Astrocyte of the spinal cord (primary cell): ENCODE measurements around the gene RPS10.

ENCODE experiments used
- DNase-seq: peaks from one replicate; pipeline ENCODE4 v3.0.0; 2011; ENCODE audit warnings: low read depth, low spot score
- H3K4me3 ChIP-seq: 2 replicates; pipeline ENCODE4 v1.5.1; 2011; ENCODE audit warnings: low read depth, mild to moderate bottlenecking, low read length, moderate library complexity
- CTCF ChIP-seq: IDR thresholded peaks from 2 replicates; pipeline ENCODE4 v1.5.1; 2012; ENCODE audit warnings: low read depth, mild to moderate bottlenecking, low read length, inconsistent platforms
- in situ Hi-C: cut with HindIII; loops from 2 replicates; pipeline ENCODE4 v1.10.0; 2017; ENCODE audit warnings: low sequenced_read_pairs

RPS10 gene

GRCh38 chr6:34451192-34451591 lies 25.3 kb upstream of the RPS10 start:
- TF ChIP-seq CTCF, result no peak

DNA sequence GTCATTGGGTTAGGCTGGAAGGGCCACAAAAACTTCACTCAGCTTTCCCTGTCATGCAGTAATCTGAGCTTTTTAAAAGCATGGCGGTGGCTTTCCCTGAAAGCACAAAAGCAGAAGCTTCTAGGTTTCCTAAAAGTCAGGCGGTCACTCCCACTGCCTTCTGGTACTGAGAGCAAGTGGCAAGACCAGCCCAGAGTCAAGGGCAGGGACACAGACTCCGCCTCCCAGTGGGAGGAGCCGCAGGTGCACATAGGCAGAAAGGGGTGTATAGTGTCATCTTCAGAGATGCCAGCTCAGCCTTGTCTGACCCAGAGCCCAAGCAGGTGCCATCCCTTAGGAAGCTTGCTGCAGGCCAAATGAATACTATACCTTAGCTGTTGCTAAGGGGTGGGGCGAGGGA lies 22.0 kb upstream of the RPS10 start:
- DNase-seq, result no peak
- no peak for TF ChIP-seq CTCF
- in situ Hi-C loops, result no loop called here
- no peak overlapping the region for H3K4me3 ChIP-seq

More at GRCh38 chr6:34451192-34451591, 25.3 kb upstream of the RPS10 start:
- H3K4me3 ChIP-seq, result no peak overlapping the region
- DNase-seq, result no peak
- in situ Hi-C loops, result no loop called here

- no peak overlapping the region for H3K4me3 ChIP-seq
- in situ Hi-C loops, result no loop called here
- no peak for TF ChIP-seq CTCF
- no peak for DNase-seq
These were observed 21.5 kb upstream of the RPS10 start for GRCh38 chr6:34447386-34447785.

- in situ Hi-C loops, result no loop called here
- no peak for DNase-seq
- H3K4me3 ChIP-seq, result no peak overlapping the region
- TF ChIP-seq CTCF, result no peak
These were observed 19.5 kb upstream of the RPS10 start for GRCh38 chr6:34445313-34445860.

DNA sequence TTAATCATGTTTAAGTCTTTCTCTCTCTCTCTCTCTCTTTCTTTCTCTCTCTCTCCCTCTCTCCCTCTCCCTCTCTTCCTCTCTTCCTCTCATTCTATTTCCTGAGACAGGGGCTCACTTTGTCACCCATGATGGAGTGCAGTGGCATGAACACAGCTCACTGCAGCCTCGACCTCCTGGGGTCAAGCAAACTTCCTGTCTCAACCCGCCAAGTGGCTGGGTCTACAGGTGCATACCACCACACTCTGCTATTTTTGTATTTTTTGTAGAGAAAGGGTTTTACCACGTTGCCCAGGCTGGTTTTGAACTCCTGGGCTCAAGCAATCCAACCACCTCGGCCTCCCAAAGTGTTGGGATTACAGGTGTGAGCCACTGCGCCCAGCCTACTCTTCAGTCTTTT lies 15.7 kb upstream of the RPS10 start:
- H3K4me3 ChIP-seq, result no peak overlapping the region
- no peak for DNase-seq
- no peak for TF ChIP-seq CTCF
- in situ Hi-C loops, result no loop called here

DNA sequence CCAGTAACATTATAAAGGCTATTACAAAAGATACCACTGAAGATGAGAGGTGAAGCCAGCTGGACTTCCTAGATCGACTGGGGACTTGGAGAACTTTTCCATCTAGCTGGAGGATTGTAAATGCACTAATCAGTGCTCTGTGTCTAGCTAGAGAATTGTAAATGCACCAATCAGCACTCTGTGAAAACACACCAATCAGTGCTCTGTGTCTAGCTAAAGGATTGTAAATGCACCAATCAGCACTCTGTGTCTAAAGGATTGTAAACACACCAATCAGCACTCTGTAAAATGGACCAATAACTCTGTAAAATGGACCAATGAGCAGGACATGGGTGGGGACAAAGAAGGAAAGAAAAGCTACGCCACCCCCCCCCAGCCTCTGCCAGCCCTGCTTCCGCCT lies 13.6 kb upstream of the RPS10 start:
- in situ Hi-C loops, result no loop called here
- DNase-seq, result no peak
- no peak overlapping the region for H3K4me3 ChIP-seq
- no peak for TF ChIP-seq CTCF

DNA sequence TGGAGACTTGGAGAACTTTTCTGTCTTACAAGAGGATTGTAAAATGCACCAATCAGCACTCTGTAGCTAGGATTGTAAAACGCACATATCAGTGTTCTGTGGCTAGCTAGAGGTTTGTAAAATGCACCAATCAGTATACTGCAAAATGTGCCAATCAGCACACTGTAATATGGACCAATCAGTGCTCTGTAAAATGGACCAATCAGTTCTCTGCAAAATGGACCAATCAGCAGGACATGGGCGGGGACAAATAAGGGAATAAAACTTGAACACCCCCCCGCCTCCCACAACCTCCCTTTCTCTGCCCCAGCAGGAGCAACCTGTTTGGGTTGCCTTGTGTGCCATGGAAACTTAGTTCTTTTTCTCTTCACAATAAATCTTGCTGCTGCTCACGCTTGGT lies 12.8 kb upstream of the RPS10 start:
- DNase-seq, result no peak
- TF ChIP-seq CTCF, result no peak
- in situ Hi-C loops, result no loop called here
- no peak overlapping the region for H3K4me3 ChIP-seq
